GM19463 (cell line): Measurements from ENCODE around the gene WNT1.

Source experiments
- ATAC-seq: cut with Tn5 transposase; IDR thresholded peaks from one replicate; pipeline ENCODE4 v1.9.1; 2021; ENCODE audit warnings: mild to moderate bottlenecking, moderate library complexity; ENCODE audit not compliant: unreplicated experiment

Gene WNT1

GRCh38 chr12:49026678-49027480 lies 48.8 kb downstream of the WNT1 start:
- no peak for ATAC-seq

GRCh38 chr12:49027846-49028555 lies 49.9 kb downstream of the WNT1 start:
- no peak for ATAC-seq

- ATAC-seq: no peak
Observed at GRCh38 chr12:49028666-49029275, 50.6 kb downstream of the WNT1 start.

DNA sequence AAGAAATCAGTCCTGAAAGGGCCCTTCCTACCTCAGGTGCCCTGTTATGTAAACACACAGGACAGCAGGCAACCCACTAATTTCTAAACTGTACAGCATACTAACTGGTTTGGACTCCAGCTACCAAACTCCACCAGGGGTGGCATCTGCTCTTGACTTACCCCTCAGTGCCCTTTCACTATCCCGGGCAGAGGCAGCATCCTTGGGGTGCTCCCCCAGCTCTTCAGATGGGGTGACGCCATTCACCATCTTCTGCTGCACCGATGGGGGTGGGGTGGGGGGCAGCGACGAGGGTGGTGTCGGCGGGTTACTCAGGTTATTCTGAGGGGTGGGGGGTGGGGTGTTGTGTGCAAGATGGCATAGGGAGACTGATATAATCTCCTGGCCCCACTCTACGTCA lies 52.0 kb downstream of the WNT1 start:
- ATAC-seq: no peak

DNA sequence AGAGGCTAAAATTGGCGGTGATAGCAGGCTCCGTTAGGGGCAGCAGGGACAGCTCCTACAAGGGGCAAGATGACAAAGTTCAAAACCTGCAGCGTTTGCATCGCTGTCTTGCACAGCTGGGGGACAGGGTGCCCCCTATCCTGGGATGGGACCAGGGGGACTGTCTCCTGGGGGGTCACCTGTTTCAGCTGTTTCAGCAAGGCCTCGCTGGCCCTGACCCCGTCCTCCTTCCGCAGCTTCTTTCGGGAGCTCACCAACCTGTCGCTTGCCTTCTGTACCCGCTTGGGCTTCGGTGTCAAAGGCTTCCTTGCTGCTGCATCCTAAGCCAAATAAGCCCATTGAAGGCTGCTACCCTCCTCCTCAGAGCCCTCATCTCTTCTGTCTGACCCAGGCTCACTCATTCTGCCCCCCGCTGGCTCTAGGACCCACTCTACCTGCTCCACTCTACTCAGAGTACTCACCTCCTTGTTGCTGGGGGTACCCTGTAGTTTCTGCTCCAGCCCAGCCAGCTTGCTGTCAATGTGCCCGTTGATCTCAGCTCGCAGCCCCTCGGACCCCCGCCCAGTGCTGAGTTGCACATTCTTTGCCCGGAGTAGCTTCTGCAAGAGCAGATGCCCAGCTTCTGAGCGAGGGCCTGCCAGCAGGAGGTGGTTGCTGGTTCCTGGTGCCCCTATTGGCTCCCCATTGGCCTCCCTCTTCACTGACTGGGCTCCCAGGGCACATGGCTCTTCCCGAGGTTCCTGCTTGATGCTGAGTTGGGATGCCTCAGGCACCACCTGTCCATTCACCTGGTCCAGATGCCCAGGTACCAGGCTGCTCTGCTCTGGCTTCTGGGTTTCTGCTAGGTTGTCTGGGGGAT lies 52.8 kb downstream of the WNT1 start:
- ATAC-seq: no peak

GRCh38 chr12:49031573-49032161 lies 53.5 kb downstream of the WNT1 start:
- no peak for ATAC-seq
